HFF-Myc (cell line): ENCODE data around the gene SH3PXD2A.
A peak's percentile ranks its signal among the peaks of the same experiment; 100 is the strongest.

ENCODE experiments used
- DNase-seq: peaks from one replicate; pipeline ENCODE4 v3.0.0-alpha.2; 2011; ENCODE audit warnings: low read depth; ENCODE audit errors: extremely low read depth
- H3K4me3 ChIP-seq: replicated peaks from 2 replicates; pipeline ENCODE4 v1.5.1; 2011; ENCODE audit warnings: low read depth, mild to moderate bottlenecking, control low read depth, low read length
- TF ChIP-seq, protein P1 (sequence below): IDR thresholded peaks from 2 replicates; pipeline ENCODE4 v1.5.1; 2012; ENCODE audit warnings: mild to moderate bottlenecking, low read depth, low read length, control low read depth; ENCODE audit errors: missing control alignments

SH3PXD2A gene, protein sequence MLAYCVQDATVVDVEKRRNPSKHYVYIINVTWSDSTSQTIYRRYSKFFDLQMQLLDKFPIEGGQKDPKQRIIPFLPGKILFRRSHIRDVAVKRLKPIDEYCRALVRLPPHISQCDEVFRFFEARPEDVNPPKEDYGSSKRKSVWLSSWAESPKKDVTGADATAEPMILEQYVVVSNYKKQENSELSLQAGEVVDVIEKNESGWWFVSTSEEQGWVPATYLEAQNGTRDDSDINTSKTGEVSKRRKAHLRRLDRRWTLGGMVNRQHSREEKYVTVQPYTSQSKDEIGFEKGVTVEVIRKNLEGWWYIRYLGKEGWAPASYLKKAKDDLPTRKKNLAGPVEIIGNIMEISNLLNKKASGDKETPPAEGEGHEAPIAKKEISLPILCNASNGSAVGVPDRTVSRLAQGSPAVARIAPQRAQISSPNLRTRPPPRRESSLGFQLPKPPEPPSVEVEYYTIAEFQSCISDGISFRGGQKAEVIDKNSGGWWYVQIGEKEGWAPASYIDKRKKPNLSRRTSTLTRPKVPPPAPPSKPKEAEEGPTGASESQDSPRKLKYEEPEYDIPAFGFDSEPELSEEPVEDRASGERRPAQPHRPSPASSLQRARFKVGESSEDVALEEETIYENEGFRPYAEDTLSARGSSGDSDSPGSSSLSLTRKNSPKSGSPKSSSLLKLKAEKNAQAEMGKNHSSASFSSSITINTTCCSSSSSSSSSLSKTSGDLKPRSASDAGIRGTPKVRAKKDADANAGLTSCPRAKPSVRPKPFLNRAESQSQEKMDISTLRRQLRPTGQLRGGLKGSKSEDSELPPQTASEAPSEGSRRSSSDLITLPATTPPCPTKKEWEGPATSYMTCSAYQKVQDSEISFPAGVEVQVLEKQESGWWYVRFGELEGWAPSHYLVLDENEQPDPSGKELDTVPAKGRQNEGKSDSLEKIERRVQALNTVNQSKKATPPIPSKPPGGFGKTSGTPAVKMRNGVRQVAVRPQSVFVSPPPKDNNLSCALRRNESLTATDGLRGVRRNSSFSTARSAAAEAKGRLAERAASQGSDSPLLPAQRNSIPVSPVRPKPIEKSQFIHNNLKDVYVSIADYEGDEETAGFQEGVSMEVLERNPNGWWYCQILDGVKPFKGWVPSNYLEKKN

DNA sequence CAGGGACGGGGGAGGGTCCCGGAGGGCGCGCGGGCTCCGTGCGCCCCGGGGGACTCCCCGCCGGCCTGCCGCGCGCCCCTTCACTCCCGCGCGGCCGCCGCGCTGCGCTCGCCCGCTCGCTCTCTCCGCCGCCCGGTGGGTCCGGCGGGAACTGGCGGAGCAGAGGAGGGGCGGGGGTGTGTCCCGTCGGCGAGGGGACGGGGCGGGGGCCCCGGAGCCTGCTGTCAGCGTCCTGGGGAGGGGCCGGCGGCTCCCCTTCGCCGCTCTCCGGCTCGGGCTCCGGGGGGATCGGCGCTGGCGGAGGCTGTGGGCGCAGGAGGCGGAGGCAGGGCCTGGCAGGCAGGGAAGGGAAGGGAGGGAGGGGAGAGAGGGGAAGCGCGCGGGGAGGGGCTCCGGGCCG, at the start of gene SH3PXD2A:
Gene SH3PXD2A, minus strand, starts transcription at position 153 of the 400 bp plus-strand sequence. CDS start 310 bp downstream, outside the sequence.
- peak within 1 kb of the TSS; percentile 50 for H3K4me3 ChIP-seq
- no peak for DNase-seq
- TF ChIP-seq, protein P1, sequence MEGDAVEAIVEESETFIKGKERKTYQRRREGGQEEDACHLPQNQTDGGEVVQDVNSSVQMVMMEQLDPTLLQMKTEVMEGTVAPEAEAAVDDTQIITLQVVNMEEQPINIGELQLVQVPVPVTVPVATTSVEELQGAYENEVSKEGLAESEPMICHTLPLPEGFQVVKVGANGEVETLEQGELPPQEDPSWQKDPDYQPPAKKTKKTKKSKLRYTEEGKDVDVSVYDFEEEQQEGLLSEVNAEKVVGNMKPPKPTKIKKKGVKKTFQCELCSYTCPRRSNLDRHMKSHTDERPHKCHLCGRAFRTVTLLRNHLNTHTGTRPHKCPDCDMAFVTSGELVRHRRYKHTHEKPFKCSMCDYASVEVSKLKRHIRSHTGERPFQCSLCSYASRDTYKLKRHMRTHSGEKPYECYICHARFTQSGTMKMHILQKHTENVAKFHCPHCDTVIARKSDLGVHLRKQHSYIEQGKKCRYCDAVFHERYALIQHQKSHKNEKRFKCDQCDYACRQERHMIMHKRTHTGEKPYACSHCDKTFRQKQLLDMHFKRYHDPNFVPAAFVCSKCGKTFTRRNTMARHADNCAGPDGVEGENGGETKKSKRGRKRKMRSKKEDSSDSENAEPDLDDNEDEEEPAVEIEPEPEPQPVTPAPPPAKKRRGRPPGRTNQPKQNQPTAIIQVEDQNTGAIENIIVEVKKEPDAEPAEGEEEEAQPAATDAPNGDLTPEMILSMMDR: no peak

DNA sequence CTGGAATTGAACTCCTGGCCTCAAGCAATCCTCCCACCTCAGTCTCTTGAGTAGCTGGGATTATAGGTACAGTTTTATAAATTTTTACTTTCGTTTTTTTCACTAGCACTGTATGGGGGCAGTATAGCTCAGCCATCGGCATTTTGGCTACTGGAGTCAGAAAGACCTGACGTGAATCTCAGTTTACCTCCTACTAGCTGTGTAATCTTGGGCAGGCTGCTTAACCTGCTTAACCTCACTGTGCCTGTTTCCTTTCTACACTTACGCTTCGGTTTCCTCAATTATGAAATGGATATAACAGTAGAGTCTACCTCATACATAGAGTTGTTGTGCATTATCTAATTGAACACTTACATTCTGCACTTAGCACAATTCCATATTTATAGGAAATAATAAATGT, 45.9 kb upstream of the SH3PXD2A start:
- DNase-seq: no peak
- TF ChIP-seq, protein P1: no peak

DNA sequence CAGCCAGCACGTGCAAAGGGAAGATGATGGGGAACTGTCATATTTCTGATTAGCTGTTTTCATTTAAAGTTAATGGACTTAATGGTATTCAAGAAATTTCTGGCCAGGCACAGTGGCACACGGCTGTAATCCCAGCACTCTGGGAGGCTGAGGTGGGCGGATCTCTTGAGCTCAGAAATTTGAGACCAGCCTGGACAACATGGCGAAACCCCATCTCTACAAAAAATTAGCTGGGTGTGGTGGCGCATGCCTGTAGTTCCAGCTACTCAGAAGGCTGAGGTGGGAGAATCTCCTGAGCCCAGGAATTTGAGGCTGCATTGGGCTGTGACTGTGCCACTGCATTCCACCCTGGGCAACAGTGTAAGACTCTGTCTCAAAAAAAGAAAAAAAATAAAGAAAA, 43.9 kb upstream of the SH3PXD2A start:
- H3K4me3 ChIP-seq: no peak overlapping the region
- DNase-seq: no peak
- TF ChIP-seq, protein P1: no peak

More for the DNA sequence above, 45.9 kb upstream of the SH3PXD2A start:
- H3K4me3 ChIP-seq: no peak overlapping the region

DNA sequence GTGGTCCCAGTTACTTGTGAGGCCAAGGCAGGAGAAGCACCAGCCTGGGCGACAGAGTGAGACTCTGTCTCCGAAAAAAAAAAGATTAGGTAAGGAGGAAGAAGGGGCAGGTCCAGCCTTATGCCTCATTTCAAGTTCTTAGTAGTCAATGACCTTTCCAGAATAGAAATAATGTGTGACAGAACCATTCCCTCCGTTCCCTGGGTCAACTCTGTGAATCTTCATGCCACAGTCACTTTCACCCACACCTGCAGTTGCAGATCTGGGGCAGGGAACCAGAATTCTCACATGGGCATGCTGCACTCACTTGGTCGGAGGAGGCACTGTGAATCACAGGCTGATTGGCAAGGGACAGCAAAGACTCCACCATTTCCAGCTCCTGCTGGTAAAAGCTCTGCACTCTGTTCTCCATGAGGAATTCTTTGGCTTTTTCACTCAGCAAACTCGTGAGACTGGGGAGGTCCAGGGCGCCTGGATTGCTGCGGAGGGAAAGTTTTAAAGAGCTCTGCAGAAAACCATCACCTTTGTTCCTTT, 41.9 kb upstream of the SH3PXD2A start:
- TF ChIP-seq, protein P1: no peak
- no peak for DNase-seq

DNA sequence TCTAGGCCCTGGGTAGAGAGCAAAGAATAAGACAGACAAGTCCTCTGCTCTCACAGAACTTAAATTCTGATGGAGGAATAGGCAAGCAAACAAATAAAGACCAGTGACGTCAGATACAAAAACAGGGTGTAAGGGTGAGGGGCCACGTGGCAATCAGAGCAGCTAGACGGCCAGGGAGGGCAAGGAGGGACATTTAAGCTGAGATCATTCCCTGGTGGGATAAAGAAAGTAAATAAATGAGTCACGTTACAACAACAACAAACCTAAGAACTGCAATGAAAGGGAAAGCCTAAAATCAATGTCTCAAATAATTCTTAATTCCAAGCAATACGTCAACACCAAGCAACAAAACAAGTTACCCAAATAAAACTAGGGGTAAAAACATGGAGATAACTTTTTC, 40.8 kb upstream of the SH3PXD2A start:
- TF ChIP-seq, protein P1: no peak
- no peak overlapping the region for H3K4me3 ChIP-seq
- DNase-seq: no peak

More for the DNA sequence above, 41.9 kb upstream of the SH3PXD2A start:
- no peak overlapping the region for H3K4me3 ChIP-seq

DNA sequence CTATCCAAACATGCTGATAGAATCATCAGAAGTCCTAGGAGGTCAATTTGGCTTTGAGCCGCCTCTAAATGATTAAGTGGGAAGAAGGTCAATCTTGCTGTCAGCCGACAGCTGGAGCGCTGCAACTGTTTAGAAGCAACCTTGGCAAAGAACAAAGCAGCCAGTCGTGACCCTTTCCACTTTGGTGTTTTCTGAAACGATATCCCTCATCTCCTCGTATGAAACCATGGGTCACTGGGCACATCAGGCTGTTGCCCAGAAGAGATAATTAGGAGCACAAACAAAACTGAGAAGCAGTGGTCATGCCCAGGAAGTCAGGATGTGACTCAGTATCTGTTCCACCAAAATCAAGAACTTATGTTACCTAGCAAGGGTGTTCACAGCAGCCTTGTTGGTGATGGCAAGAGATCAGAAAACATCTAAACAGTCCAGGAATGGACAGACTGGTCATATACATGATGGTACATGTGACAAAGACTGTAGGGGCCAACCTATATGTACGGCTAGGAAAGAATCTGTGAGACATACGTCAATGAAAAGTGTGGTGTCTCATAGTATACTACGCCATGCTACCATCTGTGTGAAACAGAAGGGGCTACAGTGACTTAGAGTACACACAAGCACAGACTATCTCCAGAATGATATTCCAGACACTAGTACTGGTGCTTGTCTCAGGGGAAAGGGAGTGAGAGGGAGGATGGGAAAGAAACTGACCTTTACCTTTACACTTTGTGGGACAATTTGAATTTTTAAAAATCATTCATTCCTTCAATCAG, 40.2 kb upstream of the SH3PXD2A start:
- peak; percentile 72 for DNase-seq
- TF ChIP-seq, protein P1: no peak
- H3K4me3 ChIP-seq: no peak overlapping the region
